ENCODE measurements around the gene TULP4.
"Not testable (repeated sequence)": the region's sequence is repeated elsewhere in the genome, so short reads cannot be mapped to it uniquely, and the experiment has no call there.

TULP4 gene

GRCh38 chr6:158312165-158312564 lies at the start of gene TULP4:
Gene TULP4, plus strand, starts transcription at chr6:158312465. Its CDS starts 1,552 bp downstream, at chr6:158314017.
- DNase-seq, result no peak

GRCh38 chr6:158262755-158263154 lies 49.5 kb upstream of the TULP4 start:
- no peak for DNase-seq

GRCh38 chr6:158264180-158264579 lies 48.1 kb upstream of the TULP4 start:
- DNase-seq, result no peak

- no peak for DNase-seq
Observed at GRCh38 chr6:158266131-158266530, 46.1 kb upstream of the TULP4 start.

- DNase-seq, result no peak
Observed at GRCh38 chr6:158268361-158269147, 43.7 kb upstream of the TULP4 start.

GRCh38 chr6:158269657-158270056 lies 42.6 kb upstream of the TULP4 start:
- DNase-seq, result no peak

- DNase-seq, result no peak
Observed at GRCh38 chr6:158270389-158271127, 41.7 kb upstream of the TULP4 start.

GRCh38 chr6:158272324-158272723 lies 39.9 kb upstream of the TULP4 start:
- no peak for DNase-seq

- DNase-seq, result no peak
Observed at GRCh38 chr6:158278004-158278403, 34.3 kb upstream of the TULP4 start.

- DNase-seq, result no peak
Observed at GRCh38 chr6:158279615-158280014, 32.6 kb upstream of the TULP4 start.

- DNase-seq, result no peak
Observed at GRCh38 chr6:158283304-158283980, 28.8 kb upstream of the TULP4 start.

GRCh38 chr6:158284007-158284875 lies 28.0 kb upstream of the TULP4 start:
- DNase-seq, result no peak

- no peak for DNase-seq
Observed at GRCh38 chr6:158284876-158285655, 27.2 kb upstream of the TULP4 start.

GRCh38 chr6:158285656-158286021 lies 26.6 kb upstream of the TULP4 start:
- no peak for DNase-seq

GRCh38 chr6:158286413-158286812 lies 25.9 kb upstream of the TULP4 start:
- DNase-seq, result no peak

GRCh38 chr6:158287047-158287446 lies 25.2 kb upstream of the TULP4 start:
- no peak for DNase-seq

GRCh38 chr6:158290040-158290439 lies 22.2 kb upstream of the TULP4 start:
- DNase-seq, result no peak

- no peak for DNase-seq
Observed at GRCh38 chr6:158290659-158291058, 21.6 kb upstream of the TULP4 start.

- no peak for DNase-seq
Observed at GRCh38 chr6:158292016-158292415, 20.2 kb upstream of the TULP4 start.

- DNase-seq, result no peak
Observed at GRCh38 chr6:158293122-158293521, 19.1 kb upstream of the TULP4 start.

- not testable (repeated sequence) for DNase-seq
Observed at GRCh38 chr6:158295976-158296853, 16.1 kb upstream of the TULP4 start.
